ENCODE data around the gene ARRB1.

DNA sequence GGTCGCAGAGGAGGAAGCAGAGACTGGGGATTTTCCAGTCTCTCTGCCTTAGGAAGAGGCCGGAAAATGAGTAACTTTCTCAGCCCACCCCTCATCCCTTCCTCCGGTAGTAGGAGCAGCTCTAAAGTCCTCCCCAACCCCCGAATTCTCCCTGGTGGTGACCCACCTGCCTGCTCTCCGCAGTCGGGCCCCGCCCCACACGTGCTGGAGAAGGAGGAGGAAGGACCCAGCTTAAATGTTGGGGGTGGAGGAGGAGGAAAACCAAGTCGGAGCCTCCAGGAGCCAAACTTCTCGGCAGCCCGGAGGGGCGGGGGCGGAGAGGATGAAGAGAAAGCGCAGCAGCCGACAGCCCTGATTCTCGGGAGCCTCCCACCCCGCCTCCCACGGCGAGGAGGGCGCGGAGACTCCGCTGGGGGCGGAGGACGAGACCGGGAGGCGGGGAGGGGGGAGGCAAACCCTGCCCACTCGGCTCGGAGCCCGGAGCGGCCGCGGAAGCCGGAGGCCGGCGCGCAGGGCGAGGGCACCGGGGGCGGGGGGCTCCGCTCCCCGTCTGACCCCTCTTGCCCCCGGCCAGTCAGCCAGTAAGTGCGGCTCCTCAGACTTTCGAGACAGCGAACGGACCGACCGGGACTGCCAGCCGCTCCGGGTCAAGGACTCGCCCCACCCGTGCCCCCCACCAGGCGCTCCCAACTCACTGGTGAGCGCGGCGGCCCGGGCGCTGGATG is 111.0 kb downstream of the ARRB1 start, which contains the start of gene TPBGL:
- TF ChIP-seq SIN3A (IDR thresholded peaks at IDR 0.05; ENCODE audit: borderline replicate concordance, low read depth, low read length) (no peak), EZH2phosphoT487 (IDR thresholded peaks at IDR 0.05; ENCODE audit: borderline replicate concordance, low read depth) (no peak)
- TF ChIP-seq, protein P1, sequence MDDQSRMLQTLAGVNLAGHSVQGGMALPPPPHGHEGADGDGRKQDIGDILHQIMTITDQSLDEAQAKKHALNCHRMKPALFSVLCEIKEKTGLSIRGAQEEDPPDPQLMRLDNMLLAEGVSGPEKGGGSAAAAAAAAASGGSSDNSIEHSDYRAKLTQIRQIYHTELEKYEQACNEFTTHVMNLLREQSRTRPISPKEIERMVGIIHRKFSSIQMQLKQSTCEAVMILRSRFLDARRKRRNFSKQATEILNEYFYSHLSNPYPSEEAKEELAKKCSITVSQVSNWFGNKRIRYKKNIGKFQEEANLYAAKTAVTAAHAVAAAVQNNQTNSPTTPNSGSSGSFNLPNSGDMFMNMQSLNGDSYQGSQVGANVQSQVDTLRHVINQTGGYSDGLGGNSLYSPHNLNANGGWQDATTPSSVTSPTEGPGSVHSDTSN (IDR thresholded peaks at IDR 0.05): no peak
- TF ChIP-seq, protein P2, sequence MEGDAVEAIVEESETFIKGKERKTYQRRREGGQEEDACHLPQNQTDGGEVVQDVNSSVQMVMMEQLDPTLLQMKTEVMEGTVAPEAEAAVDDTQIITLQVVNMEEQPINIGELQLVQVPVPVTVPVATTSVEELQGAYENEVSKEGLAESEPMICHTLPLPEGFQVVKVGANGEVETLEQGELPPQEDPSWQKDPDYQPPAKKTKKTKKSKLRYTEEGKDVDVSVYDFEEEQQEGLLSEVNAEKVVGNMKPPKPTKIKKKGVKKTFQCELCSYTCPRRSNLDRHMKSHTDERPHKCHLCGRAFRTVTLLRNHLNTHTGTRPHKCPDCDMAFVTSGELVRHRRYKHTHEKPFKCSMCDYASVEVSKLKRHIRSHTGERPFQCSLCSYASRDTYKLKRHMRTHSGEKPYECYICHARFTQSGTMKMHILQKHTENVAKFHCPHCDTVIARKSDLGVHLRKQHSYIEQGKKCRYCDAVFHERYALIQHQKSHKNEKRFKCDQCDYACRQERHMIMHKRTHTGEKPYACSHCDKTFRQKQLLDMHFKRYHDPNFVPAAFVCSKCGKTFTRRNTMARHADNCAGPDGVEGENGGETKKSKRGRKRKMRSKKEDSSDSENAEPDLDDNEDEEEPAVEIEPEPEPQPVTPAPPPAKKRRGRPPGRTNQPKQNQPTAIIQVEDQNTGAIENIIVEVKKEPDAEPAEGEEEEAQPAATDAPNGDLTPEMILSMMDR (IDR thresholded peaks at IDR 0.05): no peak

All from SK-N-SH (cell line).